HG03354 (cell line): Measurements from ENCODE around the gene LCE1B.

Source experiments
- ATAC-seq: cut with Tn5 transposase; IDR thresholded peaks from one replicate; pipeline ENCODE4 v1.9.1; 2021; ENCODE audit warnings: mild to moderate bottlenecking; ENCODE audit not compliant: unreplicated experiment, poor library complexity, severe bottlenecking

Gene LCE1B

GRCh38 chr1:152811671-152812070 is at the start of gene LCE1B:
LCE1B (plus strand) TSS chr1:152811971; CDS start chr1:152812447, 476 bp downstream.
- no peak for ATAC-seq

DNA sequence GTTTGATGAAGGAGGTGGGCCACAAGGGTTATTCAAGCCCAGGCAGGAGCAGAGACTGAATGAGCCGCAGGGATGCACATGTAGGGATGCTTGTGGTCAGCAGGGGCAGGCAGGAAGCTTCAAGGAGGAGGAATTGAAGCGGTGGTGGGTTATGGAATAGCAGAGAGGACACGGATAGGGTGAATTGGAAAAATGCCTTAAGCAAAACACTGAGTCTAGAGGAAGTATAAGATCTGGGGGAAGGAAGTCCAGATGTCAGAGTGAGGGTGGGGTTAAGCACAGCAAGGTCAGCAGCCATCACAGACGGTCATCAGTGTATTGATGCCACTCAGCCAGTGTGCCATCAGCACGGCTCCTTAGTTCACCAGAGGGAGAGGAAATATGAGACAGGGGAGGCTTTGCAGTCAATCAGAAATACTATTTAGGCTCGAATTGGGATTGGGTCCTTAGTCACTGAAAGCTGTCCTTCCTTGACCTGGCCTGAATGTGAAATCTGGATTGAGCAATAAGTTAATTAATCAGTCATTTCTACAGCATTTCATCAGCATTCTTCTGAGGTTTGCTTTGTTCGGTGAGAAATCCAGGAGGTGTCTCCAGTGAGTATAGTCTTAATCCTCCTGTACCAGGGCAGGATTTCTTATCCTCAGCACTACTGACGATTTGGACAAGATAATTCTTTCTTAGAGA is 42.8 kb upstream of the LCE1B start:
- ATAC-seq = no peak

- no peak for ATAC-seq
Measured at GRCh38 chr1:152770411-152770810, 41.4 kb upstream of the LCE1B start.

GRCh38 chr1:152774875-152775274 is 36.9 kb upstream of the LCE1B start, which contains the start of gene LCE1F:
LCE1F (plus strand) TSS chr1:152775140; CDS start chr1:152776372, 1,232 bp downstream.
- no peak for ATAC-seq

- ATAC-seq = no peak
Measured at GRCh38 chr1:152776361-152776760, 35.4 kb upstream of the LCE1B start.

DNA sequence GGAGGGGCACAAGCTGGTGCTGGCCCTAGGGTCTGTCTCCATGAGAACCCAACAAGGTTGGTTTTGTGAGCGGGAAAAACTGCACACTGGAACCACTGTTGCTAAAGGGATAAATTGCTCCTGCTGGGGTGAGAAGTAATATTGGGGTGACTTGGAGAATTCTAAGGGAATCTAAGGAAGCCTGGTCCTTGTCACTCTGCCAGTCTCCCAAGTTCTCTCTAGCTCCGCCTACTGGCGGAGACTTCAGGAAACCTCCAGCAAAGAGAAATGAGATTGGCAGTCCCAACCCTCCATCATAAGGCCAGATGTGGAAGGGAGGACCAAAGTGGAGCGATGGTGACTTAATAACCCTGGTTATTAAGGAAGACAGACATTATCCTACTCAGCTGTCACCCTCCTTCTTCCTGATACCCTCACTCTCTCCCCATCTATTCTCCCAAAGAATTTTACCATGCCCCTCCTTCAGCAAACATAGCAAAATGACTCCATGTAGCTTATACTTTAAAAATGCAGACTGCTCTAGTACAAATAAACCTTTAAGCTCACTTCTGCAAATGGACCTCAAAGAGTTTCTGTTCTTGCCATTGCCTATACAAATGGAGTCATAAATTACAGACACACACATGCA is 34.1 kb upstream of the LCE1B start:
- ATAC-seq = no peak

GRCh38 chr1:152783095-152783494 is 28.7 kb upstream of the LCE1B start:
- ATAC-seq = no peak

DNA sequence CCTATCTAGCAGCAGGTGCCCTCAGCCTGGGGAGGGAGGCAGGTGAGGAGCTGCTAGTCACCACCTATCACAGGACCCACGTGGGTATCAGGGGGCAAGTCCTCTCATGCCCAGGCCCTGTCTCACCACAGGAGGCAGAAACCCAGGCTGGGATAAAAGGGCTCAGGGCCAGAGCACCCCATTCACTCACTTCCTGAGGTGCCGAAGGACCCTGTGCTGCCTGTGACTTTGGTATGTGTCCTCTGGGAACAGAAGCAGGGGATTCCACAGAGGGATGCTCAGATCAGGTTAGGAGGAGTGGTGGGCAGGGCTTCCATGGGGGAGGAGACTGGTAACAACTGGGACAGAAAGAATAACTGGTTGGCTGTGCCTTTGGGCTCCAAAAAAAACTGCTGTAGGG is 25.7 kb upstream of the LCE1B start, which contains the start of gene LCE1E:
Gene LCE1E, plus strand, starts transcription at position 181 of the 400 bp plus-strand sequence. CDS start 1,043 bp downstream, outside the sequence.
- ATAC-seq = no peak

GRCh38 chr1:152795686-152796085 is 16.1 kb upstream of the LCE1B start:
- no peak for ATAC-seq

DNA sequence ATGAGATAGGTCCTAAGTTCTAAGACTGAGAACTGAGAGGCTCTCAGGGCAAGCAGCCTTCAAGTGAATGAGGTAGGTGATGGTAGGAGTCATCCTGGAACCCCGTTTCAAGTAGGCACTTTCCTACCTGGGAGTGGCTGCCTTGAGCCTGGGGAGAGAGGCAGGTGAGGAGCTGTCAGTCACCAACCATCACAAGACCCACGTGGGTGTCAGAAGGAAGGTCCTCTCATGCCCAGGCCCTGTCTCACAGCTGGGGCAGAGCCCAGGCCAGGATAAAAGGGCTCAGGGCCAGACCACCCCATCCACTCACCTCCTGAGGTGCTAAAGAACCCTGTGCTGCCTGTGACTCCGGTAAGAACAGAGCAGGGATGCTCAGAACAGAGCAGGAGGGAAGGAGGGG is 15.3 kb upstream of the LCE1B start, which contains the start of gene LCE1D:
Gene LCE1D, plus strand, starts transcription at position 301 of the 400 bp plus-strand sequence. CDS start 1,074 bp downstream, outside the sequence.
- no peak for ATAC-seq

GRCh38 chr1:152801333-152801732 is 10.4 kb upstream of the LCE1B start:
- no peak for ATAC-seq

GRCh38 chr1:152806576-152806975 is 5.2 kb upstream of the LCE1B start, which contains the start of gene LCE1C:
LCE1C (minus strand) TSS chr1:152806651; CDS start chr1:152805478, 1,173 bp downstream.
- ATAC-seq = no peak

DNA sequence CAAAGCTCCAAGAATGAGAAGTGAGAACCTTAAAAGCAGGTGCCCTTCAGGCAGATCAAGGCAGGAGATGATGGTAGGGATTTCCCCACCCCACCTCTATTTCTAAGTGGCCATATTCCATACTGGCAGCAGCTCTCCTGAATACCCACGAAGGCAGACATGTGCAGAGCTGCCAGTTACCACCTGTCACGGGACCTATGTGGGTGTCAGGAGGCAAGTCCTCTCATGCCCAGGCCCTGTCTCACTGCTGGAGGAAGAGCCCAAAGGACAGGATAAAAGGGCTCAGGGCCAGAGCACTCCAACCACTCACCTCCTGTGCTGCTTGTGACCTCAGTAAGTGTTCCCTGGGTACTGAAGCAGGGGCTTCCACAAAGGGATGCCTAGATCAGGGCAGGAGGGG is 721 bp upstream of the LCE1B start:
- no peak for ATAC-seq

- no peak for ATAC-seq
Measured at GRCh38 chr1:152817309-152817708, 5.5 kb downstream of the LCE1B start.

DNA sequence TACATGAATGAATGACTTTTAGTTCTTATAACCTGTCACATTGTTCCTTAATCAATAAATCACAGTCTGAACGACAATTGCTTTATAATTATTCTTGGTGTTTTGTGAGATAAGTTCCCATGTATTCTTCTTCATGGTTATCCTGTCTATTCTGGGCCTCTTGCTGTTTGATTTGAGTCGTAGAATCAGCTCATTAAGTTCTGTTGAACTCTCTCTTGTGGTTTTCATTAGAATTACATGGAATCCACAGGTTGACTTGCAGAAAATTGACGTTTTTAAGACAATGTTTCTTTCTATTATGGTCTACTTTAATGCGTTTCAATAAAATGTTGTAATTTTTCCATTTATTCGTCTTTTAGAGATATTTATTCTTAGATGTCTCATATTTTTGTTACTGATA is 11.5 kb downstream of the LCE1B start:
- no peak for ATAC-seq

DNA sequence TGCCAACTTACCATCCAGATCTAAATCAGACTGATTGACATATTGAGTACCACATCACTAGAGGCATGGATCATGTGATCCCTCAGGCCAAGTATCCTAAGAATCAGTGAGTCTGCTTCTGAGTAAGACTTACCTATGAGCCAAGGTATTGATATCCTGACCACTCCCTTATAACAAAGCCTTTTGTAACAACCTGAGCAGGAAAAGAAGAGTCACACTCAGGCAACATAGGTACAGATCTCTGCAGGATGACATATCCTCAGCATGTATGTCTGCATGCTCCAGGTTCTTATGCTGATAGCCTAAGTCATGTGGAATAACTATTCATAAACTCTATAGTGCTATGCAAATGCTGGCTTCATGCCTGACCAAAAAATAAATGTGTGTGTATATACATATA is 13.2 kb downstream of the LCE1B start:
- ATAC-seq = no peak

GRCh38 chr1:152827173-152827572 is 15.4 kb downstream of the LCE1B start, which contains the start of gene LCE1A:
LCE1A (plus strand) TSS chr1:152827473; CDS start chr1:152827473, 0 bp downstream.
- no peak for ATAC-seq

DNA sequence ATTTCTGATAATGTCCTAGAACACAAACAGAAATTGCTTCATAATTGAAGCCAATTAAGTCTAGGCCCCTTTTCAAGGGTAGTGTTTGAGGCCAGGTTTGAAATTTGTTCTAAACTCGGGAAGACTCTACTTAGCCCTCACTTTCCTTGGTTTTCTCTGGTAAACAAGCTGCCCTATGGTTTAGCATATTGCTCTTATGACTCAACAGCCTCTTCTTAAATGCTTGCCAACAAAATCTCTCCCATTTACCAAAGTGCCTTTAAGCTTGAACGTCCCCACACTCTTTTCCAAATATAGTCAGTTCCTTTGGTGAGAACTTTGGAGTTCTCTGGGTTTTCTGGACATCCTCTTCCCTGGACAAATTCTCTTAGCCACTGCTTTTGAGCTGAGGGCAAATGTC is 25.1 kb downstream of the LCE1B start:
- ATAC-seq = no peak

- ATAC-seq = no peak
Measured at GRCh38 chr1:152842556-152842955, 30.8 kb downstream of the LCE1B start, which contains the start of gene LCE6A. LCE6A (plus strand) TSS chr1:152842856; CDS start chr1:152843521, 665 bp downstream.

GRCh38 chr1:152855661-152856060 is 43.9 kb downstream of the LCE1B start:
- ATAC-seq = no peak

DNA sequence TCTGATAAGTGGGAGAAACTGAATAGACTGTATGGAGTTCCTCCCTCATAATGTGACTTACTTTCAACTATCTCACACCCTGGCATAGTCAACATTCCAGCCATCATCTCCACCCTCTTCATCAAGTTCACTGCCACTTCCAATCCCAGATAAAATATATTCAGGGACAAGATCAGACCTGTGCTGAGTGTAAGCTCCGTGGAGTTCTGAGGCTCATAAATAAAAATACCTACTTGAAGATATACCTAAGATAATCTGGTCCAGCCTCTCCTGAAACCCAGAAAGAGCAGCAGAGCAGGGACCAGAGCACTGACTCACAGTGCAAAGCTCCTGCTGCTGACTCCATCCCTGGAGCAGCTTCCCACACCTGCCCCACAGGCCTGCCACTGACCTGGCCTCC is 46.3 kb downstream of the LCE1B start:
- no peak for ATAC-seq
